ENCODE measurements around the gene GPBAR1.
A peak's percentile ranks its signal among the peaks of the same experiment; 100 is the strongest.

The GPBAR1 gene

GRCh38 chr2:218284106-218284811 is 23.4 kb downstream of the GPBAR1 start:
- DNase-seq, result no peak

DNA sequence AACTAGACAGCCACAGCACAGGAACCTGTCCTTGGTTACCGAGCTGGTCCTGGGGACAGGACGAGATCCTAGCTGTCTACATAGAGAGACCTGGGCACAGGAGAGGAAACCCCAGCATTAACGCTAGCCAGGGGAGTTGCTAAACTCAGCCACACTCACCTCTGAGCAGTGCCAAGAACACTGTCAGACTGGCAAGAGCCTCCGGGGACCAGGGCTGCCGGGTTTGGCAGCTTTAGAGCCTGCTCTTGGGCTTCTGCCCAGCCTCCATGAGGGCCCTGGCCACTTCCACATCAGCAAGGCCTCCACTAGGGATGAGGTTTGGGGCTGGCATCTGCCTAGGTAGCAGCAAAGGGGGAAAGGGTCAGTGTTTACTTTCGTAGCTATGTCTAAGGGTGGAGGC is 24.8 kb downstream of the GPBAR1 start:
- no peak for DNase-seq

DNA sequence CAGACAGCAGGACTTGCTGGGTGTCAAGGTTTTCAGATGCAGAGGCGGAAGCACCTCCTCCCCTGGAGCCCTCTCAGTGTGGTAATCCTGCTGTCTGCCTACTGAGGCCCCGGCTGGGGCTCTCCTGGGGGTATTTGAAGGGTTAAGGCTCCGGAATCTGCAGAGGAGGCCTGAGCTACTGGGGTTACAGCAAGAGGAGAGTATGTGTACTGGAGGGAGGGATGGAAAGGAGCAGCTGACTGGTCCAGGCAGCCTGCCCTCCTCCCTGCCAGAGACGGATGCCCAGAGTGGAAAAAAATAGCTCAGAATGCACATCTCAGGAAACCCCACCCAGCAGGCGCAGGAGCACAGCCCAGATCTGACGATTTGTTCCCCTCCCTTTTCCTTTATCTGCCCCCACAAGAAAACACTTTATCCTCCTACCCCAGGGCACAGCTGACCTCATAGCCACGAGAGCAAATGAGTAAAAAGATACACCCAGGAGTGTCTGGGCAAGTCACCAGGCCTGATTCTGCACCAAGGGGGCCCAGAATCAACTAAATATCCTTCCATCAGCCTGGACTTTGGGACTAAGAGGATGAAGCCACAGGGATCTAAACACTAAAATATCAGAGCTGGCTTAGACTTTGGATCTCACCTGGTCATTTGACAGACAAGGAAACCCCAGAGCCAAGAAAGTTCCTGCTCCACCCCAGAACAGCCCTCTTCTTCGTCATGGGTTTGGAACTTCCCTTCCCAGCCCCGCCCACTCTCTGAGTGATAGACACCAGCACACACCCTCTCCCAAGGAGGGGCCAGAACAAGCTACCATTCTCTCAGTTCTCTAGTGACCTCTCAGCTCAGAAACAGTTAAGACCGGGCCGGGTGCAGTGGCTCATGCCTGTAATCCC is 26.0 kb downstream of the GPBAR1 start:
- peak; percentile 62 for DNase-seq

DNA sequence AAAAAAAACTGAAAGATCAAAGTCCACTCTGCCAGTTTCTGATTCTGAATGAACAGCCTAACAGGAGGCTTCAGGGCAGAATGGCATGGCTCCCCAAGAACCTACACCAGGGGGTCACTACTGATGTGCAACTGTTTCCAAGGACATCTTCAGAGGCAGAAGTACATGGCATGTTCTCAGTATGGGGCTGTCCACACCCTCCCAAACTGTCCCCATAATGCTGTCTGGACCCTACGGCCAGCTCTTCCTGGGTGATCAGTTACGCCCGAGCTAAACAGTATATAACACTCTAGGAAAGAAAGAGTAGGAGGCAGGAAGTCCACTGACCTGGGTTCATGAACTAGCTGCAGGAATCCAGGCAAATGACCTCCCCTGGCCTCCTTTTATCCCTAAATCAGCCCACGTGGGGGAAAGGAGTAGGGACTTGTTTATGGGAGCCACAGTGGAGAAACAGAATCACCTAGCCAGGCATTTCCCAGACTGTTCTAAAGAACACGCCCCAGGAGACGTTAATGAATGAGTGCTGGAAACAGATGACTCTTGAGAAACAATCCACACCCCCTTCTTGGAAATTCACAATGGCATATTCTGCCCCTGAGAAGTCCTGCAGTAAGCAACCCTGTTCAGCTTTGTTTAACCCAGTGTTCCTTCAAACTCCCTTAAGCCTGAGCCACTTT is 29.0 kb downstream of the GPBAR1 start:
- DNase-seq, result peak; percentile 46

DNA sequence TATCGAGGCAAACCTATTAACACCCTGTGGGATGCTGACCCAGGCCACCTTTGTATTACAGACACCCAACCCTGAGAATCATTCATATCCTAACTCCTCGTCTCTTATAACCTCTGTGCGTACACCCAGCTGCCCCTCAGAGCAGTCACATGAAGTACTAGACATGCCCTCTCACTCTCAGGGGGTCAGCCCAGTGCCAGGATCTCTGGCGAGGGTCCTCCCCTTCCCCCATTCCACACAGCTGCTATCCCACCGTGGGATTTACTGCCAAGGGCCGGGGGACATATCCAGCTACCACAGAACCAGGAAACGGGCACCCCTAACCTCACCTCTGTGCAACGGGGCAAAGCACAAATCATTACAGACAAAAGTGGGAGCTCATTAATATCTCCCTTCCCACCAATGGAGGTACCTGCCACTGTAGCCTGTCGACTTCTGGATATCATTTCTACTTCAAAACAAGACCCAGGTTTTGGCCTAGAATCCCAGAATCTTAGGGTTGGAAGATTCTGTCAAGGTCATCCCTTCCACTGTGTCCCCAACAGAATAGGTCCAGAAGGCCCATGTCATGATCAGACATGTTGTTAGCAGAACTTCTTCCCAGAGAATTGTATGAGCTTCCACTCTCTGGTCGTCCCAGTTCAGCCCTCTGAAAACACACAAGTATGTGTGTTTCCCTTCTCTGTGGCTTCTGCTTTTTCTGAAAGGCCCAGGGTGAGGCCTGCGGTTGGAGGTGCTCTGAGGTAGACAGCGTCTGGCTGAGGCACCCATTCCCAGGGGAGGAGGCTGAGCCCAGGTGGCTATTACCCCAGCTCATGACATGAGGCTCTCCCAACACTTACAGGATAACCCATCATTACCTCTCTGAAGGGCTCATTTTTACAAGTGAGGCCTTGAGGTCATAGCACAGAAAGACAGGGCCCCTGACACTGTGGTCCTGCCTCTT is 29.8 kb downstream of the GPBAR1 start:
- no peak for DNase-seq

GRCh38 chr2:218291318-218292047 is 30.7 kb downstream of the GPBAR1 start:
- DNase-seq, result no peak

DNA sequence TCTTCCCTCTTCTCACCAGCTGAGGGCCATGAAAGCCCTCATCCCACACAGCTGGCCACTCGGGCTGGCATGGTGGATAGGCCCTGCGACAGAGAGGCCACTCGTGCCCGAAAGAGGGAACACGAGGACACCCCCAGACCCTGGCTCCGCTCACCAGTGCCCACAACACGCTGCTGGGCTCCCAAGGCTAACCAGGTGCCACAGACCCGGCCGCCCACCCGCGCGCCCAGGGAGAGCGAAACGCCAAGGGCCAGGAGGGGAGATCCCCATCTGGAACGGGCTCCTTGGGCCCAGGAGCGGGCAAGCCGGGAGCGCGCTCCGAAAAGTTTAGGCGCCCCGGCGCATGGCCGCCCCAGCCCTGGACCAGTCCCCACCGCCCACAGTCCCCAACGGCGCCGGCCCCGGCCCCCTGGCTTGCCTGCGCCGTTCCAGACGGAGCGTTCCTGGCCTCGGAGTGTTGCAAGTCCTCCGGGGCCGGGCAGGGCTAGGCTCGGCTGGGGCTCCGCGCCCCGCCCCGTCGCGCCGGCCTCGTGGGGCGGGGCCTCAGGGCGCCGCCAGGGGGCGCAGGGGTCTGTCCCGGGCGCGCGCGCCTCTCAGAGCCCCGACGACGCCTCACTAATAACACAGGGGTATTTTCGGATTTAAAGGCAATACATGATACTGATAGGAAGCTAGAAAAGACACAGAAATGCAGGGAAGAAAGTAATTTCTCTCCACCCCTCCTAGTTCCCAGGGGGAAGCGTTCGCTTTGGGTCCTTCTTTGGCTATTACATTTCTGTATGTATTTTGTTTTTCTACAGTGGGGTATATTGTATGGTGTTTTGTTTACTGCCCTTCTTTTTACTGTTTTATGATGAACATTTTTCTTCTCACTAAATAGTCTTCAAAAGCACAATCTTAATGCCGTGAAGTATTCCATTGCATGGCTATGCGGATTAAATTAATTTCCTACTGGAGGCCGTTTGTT is 31.5 kb downstream of the GPBAR1 start, which contains the start of gene TMBIM1:
Gene TMBIM1 (minus strand): TSS at position 456 of the 967 bp plus-strand sequence. CDS start 10,362 bp downstream, outside the sequence.
- DNase-seq, result peak; percentile 87

GRCh38 chr2:218293715-218294429 is 33.1 kb downstream of the GPBAR1 start:
- no peak for DNase-seq

DNA sequence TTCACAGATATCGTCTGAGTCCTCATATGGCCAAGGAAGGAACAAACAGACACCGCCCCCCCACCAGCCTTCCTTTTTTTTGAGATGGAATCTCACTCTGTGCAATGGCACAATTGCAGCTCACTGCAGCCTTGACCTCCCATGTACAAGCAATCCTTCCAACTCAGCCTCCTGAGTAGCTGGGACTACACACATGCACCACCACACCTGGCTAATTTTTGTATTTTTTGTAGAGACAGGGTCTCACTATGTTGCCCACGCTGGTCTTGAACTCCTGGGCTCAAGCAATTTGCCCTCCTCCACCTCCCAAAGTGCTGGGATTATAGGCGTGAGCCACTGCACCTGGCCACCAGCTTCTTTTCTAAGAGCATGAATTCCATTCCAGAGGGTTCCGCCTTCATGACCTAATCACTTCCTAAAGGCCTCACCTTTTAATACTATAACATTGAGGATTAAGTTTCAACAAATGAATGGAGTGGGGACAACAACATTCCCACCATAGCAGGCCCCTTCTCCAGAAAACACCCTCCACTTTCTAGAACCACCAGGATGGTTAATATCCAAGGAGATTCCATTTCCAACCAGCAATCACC is 33.7 kb downstream of the GPBAR1 start:
- no peak for DNase-seq

GRCh38 chr2:218295029-218295428 is 34.2 kb downstream of the GPBAR1 start:
- peak; percentile 39 for DNase-seq

DNA sequence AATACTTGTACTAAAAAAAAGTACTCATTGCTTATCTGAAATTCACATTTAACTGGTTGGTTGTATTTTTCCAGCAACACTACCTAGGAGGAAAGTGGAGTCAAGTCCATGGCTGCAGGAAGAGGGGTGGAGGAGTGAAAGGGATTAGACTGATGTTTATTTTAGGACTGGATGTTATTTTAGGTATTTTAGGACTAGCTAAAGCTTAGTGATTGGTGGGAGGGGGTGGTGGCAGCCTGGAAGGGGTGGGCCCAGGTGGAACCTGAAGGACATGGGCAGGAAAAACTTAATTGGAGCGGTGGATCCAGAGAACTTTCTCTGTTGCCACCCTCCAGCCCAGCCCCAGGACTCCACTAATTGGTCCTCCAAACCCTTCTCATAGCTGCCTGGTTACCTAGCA is 35.4 kb downstream of the GPBAR1 start:
- DNase-seq, result no peak

DNA sequence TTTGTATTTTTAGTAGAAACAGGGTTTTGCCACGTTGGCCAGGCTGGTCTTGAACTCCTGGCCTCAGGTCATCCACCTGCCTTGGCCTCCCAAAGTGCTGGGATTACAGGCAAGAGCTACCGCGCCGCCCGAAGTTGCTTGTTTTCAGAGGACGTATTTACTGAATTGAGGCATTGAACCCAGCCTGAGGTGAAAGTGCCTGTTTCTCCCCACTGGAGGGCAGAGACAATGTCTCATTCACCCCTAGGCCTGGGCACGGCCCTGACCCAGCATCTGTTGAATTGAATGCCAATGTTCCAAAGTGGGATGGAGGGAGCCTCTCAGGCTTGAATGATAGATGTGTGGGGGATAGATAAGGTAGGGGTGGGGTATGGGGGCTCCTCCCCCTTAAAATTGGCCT is 36.0 kb downstream of the GPBAR1 start:
- no peak for DNase-seq

GRCh38 chr2:218298314-218298875 is 37.6 kb downstream of the GPBAR1 start:
- DNase-seq, result no peak

- DNase-seq, result no peak
Measured at GRCh38 chr2:218300141-218300540, 39.3 kb downstream of the GPBAR1 start.

GRCh38 chr2:218301176-218301819 is 40.5 kb downstream of the GPBAR1 start:
- DNase-seq, result peak; percentile 73

DNA sequence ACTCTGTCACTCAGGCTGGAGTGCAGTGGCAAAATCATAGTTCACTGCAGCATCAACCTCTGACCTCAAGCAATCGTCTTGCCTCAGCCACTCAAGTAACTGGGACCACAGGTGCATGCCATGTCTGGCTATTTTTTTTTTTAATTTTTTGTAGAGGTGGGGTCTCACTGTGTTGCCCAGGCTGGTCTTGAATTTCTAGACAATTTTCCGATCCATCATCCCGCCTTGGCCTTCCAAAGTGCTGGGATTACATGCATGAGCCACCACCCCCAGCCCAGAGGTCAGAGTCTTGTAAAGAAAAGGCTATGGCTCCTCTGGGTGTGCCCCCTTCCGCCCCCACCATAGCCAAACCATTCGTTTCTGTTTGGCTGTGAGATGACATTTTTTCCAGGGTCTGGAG is 44.6 kb downstream of the GPBAR1 start:
- no peak for DNase-seq

GRCh38 chr2:218306184-218306920 is 45.5 kb downstream of the GPBAR1 start:
- DNase-seq, result no peak
